GM21619 (cell line): ENCODE results near the gene CHMP5.

Experiments used
- ATAC-seq: cut with Tn5 transposase; IDR thresholded peaks from one replicate; pipeline ENCODE4 v1.9.1; 2021; ENCODE audit not compliant: unreplicated experiment

The CHMP5 gene

DNA sequence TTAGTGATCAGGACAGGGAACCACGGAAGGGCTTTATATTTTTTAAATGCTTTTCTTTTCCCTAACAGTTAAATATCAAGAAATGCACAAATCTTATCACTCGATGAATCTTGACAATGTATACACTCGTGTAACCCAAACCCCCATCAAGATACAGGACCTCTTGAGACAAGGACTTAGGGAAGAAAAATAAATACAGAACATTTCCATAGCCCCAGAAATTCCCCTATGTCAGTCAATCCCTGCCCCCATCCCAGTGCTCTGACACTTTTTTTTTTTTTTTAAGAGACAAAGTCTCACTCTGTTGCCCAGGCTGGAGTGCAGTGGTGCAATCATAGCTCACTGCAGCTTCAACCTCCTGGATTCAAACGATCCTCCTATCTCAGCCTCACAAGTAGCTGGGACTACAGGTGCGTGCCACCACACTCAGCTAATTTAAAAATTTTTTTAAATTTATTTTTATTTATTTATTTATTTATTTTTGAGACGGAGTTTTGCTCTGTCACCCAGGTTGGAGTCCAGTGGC, 22.2 kb upstream of the CHMP5 start:
- ATAC-seq: no peak

DNA sequence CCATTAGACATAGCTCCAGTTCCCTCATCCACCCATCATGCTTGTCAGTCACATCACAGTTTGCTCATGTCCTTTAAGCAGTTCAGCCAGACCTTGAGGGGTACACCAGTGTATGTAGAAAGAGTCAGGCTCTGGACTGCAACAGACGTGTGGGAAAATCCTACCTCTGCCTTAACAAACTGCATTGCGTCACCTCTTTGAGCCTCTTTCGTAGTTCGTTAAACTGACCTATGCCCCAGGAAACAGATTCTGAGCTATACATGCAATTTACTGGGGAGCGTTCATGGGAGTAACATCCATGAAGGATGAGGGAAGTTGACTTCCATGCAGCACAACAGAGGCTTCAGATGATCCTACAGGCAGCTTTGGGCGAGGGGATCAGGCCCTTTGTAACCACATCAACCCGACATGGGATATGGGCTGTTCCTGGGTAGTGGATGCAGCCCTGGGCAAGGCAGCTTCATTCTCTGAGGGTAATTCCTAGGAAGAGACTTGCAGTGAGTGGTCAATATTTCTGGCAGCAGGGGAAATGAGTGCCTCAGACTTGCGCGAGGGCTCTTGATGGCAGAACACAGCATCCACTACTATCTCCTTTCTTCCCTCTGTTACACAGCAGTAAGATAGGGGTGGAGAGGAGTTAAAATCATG, 20.6 kb upstream of the CHMP5 start:
- ATAC-seq: no peak

DNA sequence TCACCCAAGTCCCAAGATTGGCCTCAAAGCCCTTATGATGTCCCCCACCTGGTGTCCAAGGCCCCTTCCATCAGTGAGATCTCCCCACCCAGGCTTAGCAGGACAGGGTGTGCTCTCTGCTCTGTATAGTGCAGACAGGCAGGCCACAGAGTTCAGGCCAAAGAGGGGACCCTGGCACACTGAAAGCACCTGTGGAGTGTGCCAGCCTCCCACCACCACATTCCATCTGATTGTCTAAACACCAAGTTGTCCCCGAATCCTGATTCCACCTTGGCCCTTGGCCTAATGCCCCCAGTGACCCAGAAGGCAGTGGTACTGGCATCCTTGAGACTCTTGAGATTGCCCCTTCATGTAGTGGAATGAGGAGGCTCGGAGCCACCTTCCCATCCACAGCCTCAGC, 19.5 kb upstream of the CHMP5 start:
- ATAC-seq: no peak

DNA sequence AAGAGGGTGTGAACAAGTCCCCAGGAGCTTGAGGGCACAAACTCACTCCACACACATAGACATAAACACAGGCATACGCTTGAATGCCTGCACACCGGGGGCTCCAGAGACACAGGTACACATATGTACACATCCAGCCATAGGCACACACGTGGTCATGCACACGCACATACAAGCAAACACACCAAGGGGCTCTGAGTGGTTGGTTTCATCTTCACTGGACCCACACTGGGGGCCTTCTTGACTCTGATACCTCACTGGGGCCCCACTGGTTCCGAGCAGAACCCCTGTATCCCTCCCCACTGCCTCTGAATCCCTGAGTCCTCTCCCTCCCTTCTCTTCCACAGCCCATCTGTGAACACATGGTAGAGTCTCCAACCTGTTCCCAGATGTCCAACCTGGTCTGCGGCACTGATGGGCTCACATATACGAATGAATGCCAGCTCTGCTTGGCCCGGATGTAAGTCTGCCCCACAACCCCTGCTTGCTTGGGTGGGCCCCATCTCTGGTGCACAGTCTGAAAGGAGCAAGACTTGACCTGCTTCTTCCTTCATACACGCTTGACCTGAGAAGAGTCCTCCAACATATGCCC, 18.5 kb upstream of the CHMP5 start:
- ATAC-seq: no peak

DNA sequence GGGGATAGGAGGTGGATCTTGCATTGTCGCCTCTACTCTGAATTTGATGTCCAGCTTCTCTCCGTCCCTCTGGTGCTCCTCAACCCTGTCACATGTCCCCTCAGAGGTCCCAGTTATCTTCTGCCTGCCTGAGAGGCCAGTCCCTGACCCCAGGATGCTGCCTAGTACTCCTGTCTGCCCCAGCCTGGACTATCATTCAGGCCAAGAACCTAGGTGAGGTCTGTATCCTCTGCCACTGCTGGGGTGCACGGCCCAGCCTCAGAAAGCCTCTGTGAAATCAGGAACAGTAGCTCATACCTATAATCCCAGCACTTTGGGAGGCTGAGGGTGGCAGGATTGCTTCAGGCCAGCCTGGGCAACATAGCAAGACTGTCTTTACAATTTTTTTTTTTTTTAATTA, 16.2 kb upstream of the CHMP5 start:
- no peak for ATAC-seq

DNA sequence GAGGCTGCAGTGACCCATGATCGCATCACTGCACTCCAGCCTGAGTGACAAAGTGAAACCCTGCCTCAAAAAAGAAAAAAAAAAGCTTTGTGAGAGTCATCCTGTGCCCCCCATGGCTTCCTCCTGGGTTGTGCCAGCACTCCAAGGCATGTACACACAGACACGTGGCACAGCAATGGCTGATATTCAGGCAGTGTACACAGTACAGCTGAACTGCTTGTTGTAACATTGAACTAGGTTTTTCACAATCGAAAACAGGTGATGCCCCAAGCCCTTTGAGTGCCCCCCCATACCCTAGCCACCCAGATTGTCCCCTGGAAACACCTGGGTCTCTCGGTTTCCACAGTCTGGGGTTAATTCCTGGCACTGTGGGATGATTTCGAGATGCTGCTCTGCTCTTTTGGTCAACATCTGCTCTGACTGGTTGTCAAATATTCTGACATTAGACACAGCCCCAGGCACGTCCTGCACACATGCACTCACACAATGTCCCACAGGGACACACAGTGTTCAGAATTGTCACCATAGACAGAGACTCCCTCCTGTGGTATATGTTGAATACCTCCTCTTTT, 15.7 kb upstream of the CHMP5 start:
- peak; percentile 50 for ATAC-seq

DNA sequence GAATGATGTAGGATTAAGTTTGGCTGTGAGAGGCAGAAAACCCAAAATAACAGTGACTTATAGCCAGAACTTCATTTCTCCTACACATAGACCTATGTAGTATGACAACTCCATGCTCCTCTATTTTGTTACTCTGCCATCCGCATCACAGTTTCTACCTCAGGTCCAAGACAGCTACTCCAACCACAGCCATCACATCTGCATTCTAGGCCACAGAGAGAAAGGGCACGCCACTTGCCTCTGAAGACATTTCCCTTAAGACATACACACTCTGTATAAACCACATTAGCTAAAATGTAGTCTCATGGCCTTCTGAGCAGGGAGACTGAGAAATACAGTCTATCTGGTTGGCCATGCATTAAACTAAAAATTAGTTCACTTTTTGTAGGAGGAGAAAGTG, 14.9 kb upstream of the CHMP5 start:
- ATAC-seq: no peak

DNA sequence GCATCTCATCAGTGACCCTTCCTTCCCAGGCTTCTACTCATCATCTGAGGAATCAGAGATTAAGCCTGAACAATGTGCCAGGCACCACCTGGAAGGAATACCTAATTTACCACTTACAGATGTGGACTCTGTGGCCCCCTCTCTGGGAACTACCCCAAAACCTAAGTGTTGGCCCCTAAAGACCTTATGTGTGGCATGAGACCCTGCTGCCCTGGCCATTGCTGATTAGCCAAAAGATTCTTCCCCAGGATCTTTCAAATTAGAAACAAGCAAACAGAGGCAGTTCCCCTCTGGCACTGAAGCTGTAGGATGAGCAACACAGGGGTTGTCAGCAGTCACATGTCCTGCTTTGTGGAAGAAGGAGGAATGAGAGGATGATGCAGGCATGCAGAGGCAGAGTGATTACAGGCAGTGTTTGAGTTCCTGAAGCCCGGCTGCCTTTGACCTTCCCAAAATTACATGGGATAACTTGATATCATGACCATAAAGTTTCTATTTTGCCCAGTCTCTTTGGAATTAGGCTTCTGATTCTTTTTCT, 14.3 kb upstream of the CHMP5 start:
- ATAC-seq: no peak

DNA sequence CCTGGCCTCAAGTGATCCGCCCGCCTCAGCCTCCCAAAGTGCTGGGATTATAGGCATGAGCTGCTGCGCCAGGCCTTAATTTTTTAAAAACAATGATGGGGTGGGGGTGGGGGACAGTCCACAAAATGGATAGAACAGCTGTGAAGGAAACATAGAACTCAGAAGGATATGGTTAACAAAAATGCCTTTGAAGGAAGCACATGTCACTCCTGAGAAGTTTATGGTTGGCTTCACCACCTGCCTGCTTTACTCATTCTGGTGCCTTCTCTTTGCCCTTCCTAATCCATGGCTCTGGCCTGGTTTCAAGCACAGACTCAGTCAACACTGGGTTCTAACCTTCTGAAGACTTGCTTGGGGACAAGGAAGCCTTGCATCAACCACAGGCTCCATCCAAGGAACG, 10.6 kb upstream of the CHMP5 start:
- no peak for ATAC-seq

DNA sequence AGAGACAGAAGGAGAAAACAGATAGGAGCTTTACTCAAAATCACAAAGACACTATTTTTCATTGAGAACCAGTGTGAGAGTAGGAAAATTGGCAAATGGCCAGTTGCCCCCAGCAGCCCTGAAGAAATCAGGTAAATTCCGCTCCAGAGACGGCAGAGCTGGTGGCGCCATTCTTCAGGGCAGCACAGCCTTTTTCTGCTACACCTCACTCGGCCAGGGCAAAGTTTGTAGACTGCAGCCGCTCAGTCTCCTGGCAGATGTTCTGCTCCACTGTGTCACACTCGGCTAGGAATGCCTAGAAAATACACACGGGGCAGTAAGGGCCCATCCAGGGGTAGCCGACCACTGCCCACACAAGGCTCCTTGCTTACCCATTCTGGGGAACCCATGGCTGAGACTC, 9.8 kb upstream of the CHMP5 start:
- ATAC-seq: no peak

DNA sequence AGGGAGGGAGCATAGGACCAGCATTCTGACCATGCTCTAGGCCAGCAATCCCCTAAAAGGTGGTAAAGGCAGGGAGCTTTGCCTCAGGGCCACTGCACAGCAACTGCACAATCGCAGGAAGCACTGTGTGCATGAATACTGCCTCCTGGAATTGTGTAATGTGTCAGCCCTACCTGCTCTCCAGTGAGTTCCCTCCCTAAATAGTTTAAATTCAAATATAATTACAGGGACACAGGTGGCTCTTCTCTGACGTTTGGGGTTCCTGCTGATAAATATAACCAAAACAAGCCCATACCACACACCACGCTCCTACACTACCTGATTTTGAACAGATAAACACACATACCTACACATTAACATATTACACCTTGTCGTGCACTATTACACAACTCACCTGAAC, 9.4 kb upstream of the CHMP5 start:
- no peak for ATAC-seq

DNA sequence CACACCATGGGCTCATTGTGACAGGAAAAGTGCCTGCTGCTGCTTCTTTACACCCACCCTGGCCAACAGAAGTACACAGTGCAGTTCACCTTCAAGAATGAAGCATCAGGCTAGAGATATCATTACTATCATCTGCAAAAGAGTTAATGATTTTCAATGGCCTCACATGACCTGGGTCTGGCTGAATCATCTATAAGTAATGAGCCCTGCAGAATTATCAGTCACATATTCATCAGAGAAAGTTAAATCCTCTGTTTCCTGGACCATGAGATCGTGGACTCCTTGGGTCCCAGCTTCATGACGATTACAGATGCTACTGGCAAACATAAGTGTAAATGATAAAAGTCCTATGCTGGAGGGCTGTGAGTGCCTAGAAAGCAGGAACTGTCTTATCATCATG, 8.6 kb upstream of the CHMP5 start:
- ATAC-seq: no peak

DNA sequence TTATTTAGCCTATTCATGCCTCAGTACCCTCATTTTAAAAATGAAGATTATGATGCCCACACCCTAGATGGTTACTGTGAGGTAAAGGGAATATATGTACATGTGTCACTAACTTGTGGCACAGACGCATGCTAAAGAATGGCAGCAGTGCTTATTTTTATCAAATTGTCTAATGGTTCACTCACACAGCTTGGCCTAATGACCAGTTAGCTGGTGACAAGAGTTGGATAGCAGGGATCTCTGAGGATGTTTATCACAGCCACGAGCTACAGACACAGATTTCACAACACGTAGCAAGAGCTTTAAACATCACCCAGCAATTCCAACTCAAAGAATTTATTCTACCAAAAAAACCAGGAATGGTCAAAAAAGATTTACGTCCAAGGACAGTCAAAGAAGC, 7.6 kb upstream of the CHMP5 start:
- no peak for ATAC-seq

DNA sequence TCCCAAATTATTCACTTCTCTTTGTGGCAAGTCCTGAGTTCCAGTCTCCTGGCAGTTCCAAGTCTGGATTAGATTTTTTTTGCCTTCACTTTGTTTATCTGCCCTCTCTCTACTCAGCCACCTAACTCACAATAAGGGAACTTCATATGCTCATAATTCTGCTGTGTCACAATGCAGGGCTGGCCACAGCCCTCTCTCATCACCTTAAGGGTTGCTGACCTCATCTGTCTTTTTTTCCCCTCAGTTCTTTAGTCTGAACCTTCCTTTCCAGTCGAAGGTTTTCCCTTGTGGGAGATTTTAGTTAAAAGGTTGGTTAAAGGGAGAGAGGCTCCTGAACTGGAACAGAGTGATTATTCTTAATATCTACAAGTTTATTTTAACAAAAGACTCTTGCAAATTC, 4.5 kb upstream of the CHMP5 start:
- no peak for ATAC-seq

DNA sequence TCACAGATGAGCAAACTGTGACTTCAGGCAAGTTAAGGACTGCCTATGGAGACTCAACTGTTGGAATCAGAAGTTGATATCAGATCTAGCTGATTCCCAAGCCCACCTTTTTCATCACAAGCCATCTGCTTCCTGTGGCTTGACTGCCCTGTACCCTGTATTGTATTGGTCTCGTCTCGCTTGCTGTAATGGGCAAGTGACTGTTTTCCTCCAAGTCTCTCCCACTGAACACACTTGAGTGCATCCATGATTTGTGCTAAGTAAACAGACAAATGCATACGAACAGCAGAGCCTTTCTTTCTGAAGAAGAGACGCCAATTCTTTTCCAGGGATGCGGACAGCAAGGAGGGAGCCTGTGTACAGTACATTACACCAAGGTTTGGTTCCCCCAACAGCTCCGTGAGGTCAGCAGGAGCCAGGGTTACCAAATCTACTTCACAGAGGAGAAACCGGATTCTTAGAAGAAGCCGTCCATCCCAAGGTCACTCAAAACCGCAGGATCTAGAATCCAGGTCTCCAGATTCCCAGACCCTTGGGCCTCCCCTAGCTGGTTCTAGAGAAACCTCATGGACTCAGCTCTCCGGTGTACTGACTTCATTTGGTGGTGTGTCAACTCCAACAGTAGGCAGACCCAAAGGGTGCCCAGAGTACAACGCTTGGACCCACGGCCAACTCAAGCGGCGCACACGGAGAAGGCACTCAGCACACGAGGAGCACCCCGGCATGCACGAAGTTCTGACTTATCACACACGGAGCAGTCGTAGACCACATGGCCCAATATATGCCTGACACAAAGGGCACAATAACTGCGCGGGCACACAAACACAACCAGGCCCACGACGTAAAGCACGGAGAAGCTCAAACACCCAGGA, 1.5 kb upstream of the CHMP5 start:
- peak; percentile 3 for ATAC-seq

DNA sequence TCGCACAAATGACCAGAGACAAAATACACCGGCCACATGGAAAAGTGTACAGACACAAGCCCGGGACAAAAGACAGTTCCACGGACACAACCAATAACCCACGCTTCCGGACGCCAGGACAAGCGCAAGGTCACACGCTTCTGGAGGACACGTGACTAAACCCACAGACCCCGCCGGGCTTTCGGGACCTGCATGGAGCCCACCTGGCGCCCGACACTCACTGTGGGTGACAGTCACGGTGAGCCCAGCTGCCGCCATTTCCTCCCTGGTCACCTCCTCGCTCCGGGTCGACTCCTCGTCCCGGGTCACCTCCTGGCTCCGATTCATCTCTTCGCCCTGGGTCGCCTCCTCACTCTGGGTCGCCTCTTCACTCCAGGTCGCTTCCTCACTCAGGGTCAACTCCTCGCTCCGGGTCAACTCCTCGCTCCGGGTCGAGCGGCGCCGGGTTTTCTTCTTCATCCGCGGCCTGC, 811 bp upstream of the CHMP5 start:
- ATAC-seq: peak; percentile 35

DNA sequence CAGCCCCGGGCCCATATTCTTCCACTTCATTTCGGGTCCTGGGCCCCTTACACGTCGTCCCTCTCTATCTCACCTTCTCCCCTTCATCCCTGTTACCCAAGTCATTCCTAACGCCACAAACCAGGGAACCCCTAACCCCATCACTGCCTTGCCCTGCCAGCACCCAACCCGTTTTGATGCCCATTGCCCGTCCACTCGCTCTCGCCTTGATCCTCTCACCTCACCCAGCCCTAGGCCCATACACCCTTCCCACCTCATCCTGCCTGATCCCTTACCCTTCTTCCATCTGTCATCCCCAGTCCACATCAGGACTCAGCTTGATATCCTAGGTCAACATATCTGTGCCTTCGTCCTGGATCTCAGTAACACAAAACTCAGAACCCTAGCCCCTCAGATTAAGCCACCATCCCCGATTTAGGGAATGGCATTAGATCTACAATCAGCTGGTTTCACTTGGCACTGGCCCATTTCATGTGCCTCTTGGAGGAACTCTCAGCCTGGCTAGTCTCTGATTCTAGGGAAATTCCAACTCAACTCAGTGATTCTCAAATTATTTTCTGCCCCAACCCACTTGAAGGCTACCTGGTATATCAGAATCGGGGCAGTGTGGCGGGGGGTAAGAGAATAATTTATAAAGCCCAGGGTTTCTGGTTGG, 489 bp downstream of the CHMP5 start:
- no peak for ATAC-seq

DNA sequence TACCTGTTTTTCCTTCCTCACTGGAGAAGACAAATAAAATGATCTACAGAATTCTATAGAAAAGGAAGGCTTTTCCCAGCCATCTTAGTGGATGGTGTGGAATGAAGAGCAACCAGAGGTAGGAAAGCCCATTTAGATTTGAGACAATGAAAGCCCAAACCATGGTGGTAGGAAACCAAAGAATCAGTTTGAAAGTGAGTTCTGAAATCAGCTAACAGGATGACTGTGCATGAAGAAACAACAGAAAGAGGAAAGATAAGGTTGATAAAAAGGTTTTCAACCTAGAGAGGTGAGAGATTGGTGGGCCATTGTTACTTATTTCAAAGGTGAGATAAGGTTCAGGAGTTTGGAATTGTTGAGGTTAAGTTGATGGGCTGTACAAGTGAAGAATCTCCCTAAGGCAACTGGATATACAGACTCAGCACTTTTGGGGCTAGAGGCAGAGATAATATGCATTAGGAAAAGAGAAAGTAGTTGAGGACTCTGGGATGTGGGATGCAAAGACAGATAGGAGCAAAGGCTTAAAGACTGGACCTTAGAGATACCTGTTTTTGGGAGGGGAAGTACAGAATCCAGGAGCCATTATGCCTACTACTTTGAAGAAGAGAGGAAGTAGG, 2.4 kb downstream of the CHMP5 start:
- ATAC-seq: no peak

DNA sequence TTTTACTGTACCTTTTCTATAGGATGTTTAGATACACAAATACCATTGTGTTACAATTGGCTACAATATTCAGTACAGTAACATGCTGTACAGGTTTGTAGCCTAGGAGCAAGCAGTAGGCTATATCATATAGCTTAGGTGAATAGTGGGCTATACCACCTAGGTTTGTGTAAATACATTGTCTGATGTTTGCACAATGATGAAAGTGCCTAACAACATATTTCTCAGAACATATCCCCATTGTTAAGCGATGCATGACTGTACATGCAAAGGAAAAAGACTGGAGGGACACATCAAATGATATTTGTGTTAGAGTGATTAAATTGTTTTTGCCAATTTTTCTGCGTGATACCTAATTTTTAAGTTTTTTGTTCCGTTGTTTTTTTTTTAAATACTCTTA, 5.3 kb downstream of the CHMP5 start:
- no peak for ATAC-seq

DNA sequence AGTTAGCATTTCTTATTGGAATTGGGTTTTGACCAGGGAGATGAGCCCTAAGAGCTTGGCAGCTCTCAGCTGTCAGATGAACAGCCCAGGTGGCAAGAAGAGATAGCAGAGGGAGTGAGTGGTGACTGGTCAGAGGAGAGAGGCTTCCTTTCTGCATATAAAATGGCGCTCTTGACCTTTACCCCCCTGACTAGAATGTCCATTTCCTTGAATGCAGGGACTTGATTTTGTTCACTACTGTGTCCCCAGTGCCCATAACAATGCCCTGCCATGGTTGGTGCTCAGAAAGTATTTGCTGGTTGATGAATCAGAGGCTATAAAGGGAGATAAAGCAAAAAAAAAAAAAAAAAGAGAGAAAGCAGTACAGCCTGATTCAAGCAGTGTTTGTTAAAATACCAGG, 7.2 kb downstream of the CHMP5 start:
- ATAC-seq: no peak
